Esophagus (tissue), 2 donors: ENCODE measurements around the gene ADGRD1. TPM values are rescaled to one million over a fixed set of nuclear protein-coding genes. Genes with fewer than 3 reads are reported as not detected.

Experiments
- H3K27ac ChIP-seq, 2 donors: one replicate each; pipeline ENCODE4 v1.5.1; 2013; ENCODE audit warnings: low read depth in 2 of 2, mild to moderate bottlenecking in 2 of 2, inconsistent platforms in 1 of 2, low read length in 1 of 2, moderate library complexity in 1 of 2
- H3K27me3 ChIP-seq, 2 donors: one replicate each; pipeline ENCODE4 v1.6.1; 2013; ENCODE audit warnings: low read length in 2 of 2, control low read depth in 1 of 2, mild to moderate bottlenecking in 1 of 2; ENCODE audit not compliant: insufficient read depth in 2 of 2, control insufficient read depth in 1 of 2
- H3K36me3 ChIP-seq, 2 donors: one replicate each; pipeline ENCODE4 v1.6.1; 2013; ENCODE audit warnings: low read length in 1 of 2; ENCODE audit not compliant: control insufficient read depth in 2 of 2, insufficient read depth in 2 of 2
- H3K4me1 ChIP-seq, 2 donors: one replicate each; pipeline ENCODE4 v1.6.1; 2013; ENCODE audit warnings: low read length in 1 of 2; ENCODE audit not compliant: control insufficient read depth in 2 of 2, insufficient read depth in 2 of 2
- H3K4me3 ChIP-seq, 2 donors: one replicate each; pipeline ENCODE4 v1.5.1; 2013; ENCODE audit warnings: low read length in 2 of 2, mild to moderate bottlenecking in 2 of 2, low read depth in 1 of 2, moderate library complexity in 1 of 2
- H3K9me3 ChIP-seq, 2 donors: one replicate each; pipeline ENCODE4 v1.6.1; 2013; ENCODE audit warnings: mild to moderate bottlenecking in 2 of 2, low read depth in 1 of 2, low read length in 1 of 2, moderate library complexity in 1 of 2; ENCODE audit not compliant: control insufficient read depth in 2 of 2, insufficient read depth in 1 of 2
- WGBS, 2 donors: extraction: QIAGEN DNeasy Blood & Tissue Kit; methylation state at CpG; one replicate each; pipeline ENCODE4 v1.1.7; 2013; 5-methylcytosine and 5-hydroxymethylcytosine counted together
- polyA plus RNA-seq, 2 donors: library from polyadenylated mRNA; stranded (reverse); fragments of 200-250 nt; gene quantifications; one replicate each; pipeline ENCODE4 v1.2.3, GENCODE V29; 2013
- donor health status: healthy with polysubstance abuse.
- donor health status: Bipolar disorder and iron deficiency.

Gene ADGRD1
- polyA plus RNA-seq, 2 donors: 2.1 to 2.9 TPM

DNA sequence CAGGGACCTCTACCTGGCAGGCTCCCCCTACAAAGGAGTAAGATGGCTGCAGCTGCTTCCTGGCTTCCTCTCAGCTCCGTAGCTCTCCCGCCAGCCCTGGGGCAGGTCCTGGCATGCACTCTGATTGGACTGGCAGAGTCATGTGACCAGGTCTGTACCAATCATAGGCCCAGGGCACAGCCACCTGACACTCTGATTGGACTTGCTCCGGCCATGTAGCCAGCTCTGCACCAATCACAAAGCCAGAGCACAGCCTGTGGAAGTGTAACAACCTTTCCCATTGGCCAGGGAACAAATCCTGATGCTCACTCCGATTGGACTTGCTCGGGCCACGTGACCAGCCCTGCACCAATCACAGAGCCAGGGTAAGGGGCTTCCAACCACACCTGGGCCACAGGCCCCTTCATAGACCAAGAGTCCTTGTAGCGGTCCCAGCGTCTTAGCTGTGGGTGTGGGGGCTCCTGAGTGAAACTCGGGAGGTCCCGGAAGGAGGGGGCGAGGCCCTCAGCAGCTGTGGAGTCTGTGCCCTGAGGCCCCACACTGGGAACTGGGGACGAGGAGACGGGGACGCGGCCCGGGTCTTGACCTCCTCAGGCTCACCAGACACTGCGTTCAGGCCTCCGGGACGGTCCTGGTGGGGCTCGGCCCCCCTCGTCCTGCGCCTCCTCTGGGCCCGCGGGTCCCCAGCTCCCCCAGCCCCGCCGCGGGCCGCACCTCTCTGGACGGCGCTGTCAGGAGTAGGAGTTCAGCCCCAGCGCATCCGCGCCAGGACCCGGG lies 210.6 kb downstream of the ADGRD1 start:
- no peaks in the 10 kb centered on the region for H3K9me3 ChIP-seq
- no peaks in the 10 kb centered on the region for H3K36me3 ChIP-seq
- 95% methylated on average over 24 to 26 of the region's 34 CpGs for WGBS, 2 donors
- no peaks in the 10 kb centered on the region for H3K4me1 ChIP-seq
- no peak overlapping the region for H3K27ac ChIP-seq
- H3K27me3 ChIP-seq: no peaks in the 10 kb centered on the region
- H3K4me3 ChIP-seq: no peak overlapping the region

DNA sequence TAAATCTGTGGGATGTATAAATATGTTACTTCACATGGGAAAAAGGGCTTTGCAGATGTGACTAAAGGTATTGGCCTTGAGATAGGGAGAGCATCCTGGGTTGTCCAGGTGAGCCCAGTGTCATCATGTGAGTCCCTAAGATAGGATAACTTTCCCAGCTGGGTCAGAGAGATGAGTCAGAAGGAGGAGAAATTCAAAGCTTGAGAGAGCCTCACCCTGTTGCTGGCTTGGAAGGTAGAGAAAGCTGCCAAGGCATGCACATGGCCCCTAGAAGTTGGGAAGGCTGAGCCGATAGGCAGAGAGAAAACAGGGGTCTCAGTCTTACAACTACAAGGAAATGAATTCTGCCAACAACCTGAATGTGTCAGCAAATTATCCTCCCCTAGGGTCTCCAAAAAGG lies 213.0 kb downstream of the ADGRD1 start:
- Histone ChIP-seq H3K9me3 (no peaks in the 10 kb centered on the region), H3K27ac (no peak overlapping the region), H3K4me1 (no peaks in the 10 kb centered on the region), H3K27me3 (no peaks in the 10 kb centered on the region), H3K36me3 (no peaks in the 10 kb centered on the region), H3K4me3 (no peak overlapping the region)
- 78 to 82% methylated on average over 1 of the region's 1 CpG for WGBS, 2 donors

DNA sequence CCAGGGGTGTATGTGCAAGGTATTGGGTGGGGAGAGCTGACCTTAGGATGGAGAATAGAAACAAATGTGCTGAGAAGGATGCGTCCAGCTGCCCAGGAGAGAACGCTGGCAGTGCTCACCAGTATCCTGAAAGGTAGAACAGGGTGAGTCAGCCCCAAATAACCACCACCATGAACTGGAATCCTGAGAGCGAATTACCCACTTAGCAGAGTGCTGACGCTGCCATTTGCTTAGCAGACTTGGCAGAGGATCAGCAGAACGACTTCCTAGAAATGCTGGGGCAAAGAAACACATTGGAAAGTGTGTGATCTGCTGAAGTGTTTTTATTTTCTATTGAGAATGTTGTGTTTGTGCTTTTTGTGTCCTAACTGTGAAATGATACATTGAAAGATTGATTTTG lies 213.6 kb downstream of the ADGRD1 start:
- 35 to 44% methylated on average over 5 of the region's 5 CpGs for WGBS, 2 donors
- H3K4me3 ChIP-seq: no peak overlapping the region
- H3K27me3 ChIP-seq: no peaks in the 10 kb centered on the region
- no peaks in the 10 kb centered on the region for H3K36me3 ChIP-seq
- no peaks in the 10 kb centered on the region for H3K4me1 ChIP-seq
- no peaks in the 10 kb centered on the region for H3K9me3 ChIP-seq
- no peak overlapping the region for H3K27ac ChIP-seq

DNA sequence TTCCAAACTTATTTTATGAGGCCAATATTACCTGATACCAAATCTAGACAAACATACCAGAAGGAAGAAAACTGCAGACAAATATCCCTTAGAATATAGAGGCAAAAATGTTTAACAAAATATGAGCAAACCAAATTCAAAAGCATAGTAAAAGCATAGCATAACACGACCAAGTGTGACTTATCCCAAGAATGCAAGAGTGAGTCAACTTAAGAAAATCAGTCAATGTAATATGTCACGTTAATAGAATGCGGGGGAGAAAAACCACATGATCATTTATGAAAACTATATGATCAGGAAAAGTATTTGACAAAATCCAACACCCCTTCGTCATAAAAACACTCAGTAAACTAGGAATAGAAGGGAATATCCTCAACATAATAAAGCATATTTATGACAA lies 217.3 kb downstream of the ADGRD1 start:
- WGBS, 2 donors: 53 to 54% methylated on average over 4 of the region's 4 CpGs

DNA sequence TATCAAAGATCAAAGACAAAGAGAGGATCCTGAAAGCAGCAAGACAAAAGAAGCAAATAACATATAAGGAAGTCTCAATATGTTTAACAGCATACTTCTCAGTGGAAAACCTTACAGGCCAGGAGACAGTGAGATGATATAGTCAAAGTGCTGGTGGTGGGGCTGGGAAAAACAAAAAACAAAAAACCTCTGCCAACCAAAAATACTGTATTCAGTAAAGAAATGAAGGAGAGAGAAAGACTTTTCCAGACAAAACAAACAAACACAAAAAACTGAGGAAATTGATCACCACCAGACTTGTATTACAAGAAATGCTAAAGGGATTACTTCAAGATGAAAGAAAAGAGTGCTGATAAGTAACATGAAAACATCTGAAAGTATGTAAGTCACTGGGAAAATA lies 221.2 kb downstream of the ADGRD1 start:
- Histone ChIP-seq H3K36me3 (no peaks in the 10 kb centered on the region), H3K27ac (no peak overlapping the region), H3K4me1 (no peaks in the 10 kb centered on the region), H3K9me3 (peaks cover 0 to 4% of the 10 kb centered on the region in 2 donors), H3K27me3 (no peaks in the 10 kb centered on the region), H3K4me3 (no peak overlapping the region)

More for the DNA sequence above, 217.3 kb downstream of the ADGRD1 start:
- H3K27me3 ChIP-seq: no peaks in the 10 kb centered on the region
- H3K4me3 ChIP-seq: no peak overlapping the region
- no peak overlapping the region for H3K27ac ChIP-seq
- no peaks in the 10 kb centered on the region for H3K4me1 ChIP-seq
- H3K9me3 ChIP-seq: no peaks in the 10 kb centered on the region
- no peaks in the 10 kb centered on the region for H3K36me3 ChIP-seq

DNA sequence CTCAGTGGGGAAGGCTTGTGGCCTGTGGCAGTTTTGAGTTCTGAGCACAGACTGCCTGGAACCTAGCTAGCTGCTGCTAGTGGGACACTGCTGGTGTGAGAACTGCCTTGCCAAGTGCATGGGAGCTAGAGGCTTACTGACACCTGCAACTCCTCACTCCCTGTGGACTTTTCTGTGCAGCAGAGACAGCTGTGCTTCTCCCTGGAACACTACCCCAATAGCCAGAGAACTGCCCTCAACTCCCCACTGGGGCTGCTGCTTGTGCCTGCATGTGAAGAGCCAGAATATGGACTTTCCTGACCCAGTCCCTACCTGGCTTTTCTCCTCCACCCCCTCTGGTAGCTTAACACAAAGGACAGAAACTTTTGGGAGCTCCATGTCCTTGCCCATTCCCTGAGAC lies 222.6 kb downstream of the ADGRD1 start:
- H3K9me3 ChIP-seq: peaks cover 0 to 4% of the 10 kb centered on the region in 2 donors
- H3K36me3 ChIP-seq: no peaks in the 10 kb centered on the region
- no peak overlapping the region for H3K27ac ChIP-seq
- H3K27me3 ChIP-seq: no peaks in the 10 kb centered on the region
- no peak overlapping the region for H3K4me3 ChIP-seq
- H3K4me1 ChIP-seq: no peaks in the 10 kb centered on the region

DNA sequence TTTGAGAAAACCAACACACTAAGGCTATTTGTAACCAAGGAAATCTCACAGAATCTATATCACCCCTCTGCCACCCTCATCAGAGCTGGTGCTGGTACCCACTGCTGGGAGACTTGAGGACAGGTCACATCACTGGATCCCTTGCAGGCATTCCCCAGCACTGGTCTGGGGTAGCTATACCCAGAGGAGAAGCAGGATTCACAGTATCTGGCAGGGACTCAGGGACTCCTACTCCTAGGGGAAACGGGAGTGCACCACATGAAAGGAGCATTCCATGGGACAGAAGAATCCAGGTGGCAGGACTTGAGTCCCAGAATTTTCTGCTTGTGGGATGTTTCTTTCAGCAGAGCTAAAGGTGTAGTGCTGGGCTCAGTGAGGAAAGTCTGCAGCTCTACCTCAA lies 223.2 kb downstream of the ADGRD1 start:
- WGBS, 2 donors: 74 to 91% methylated on average over 1 of the region's 1 CpG
- Histone ChIP-seq H3K36me3 (no peaks in the 10 kb centered on the region), H3K4me3 (no peak overlapping the region), H3K27ac (no peak overlapping the region), H3K4me1 (no peaks in the 10 kb centered on the region), H3K9me3 (peaks cover 0 to 4% of the 10 kb centered on the region in 2 donors), H3K27me3 (no peaks in the 10 kb centered on the region)

DNA sequence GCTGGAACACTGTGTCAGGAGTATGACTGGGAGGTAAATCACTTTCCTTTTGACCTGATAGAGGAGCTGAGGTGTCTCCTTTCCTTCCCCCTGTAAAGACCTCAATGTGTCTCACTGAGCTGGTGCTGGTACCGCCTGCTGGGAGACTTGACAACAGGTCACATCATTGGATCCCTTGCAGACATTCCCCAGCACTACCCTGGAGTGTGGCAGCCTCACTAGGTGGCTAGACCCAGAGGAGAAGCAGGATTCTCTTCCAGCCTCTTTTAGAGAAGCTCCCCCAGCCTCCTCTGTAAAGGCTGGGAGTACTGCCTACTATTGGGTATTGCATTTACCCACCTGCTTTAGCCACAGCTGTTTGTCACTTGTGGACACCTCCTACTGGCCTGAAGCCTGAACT lies 223.9 kb downstream of the ADGRD1 start:
- peaks cover 0 to 4% of the 10 kb centered on the region in 2 donors for H3K9me3 ChIP-seq
- WGBS, 2 donors: 91 to 94% methylated on average over 1 of the region's 1 CpG

DNA sequence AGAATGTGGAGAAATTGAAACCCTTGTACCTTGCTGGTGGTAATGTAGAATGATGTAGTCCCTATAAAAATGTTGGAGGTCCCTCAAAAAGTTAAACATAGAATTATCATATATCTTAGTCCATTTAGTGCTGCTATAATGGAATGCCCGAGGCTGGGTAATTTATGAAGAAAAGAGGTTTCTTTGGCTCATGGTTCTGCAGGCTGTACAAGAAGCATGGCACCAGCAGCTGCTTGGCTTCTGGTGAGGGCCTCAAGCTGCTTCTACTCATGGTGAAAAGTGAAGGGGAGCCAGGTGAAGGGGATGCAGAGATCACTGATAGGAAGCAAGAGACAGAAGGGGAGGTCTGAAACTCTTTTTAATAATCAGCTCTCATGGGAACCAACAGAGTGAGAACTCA lies 233.9 kb downstream of the ADGRD1 start:
- Histone ChIP-seq H3K4me3 (no peak overlapping the region), H3K27ac (no peak overlapping the region), H3K9me3 (peaks cover 0 to 3% of the 10 kb centered on the region in 2 donors), H3K36me3 (no peaks in the 10 kb centered on the region), H3K4me1 (no peaks in the 10 kb centered on the region), H3K27me3 (no peaks in the 10 kb centered on the region)
- WGBS, 2 donors: 78 to 84% methylated on average over 1 of the region's 1 CpG

More for the DNA sequence above, 223.9 kb downstream of the ADGRD1 start:
- no peaks in the 10 kb centered on the region for H3K36me3 ChIP-seq
- no peaks in the 10 kb centered on the region for H3K4me1 ChIP-seq
- H3K4me3 ChIP-seq: no peak overlapping the region
- no peak overlapping the region for H3K27ac ChIP-seq
- no peaks in the 10 kb centered on the region for H3K27me3 ChIP-seq
